ENCODE results near the gene AIP. TPM values are rescaled to one million over a fixed set of nuclear protein-coding genes. Genes with fewer than 3 reads are reported as not detected.

The AIP gene
- polyA plus RNA-seq, 1 donor: 42.0 TPM

DNA sequence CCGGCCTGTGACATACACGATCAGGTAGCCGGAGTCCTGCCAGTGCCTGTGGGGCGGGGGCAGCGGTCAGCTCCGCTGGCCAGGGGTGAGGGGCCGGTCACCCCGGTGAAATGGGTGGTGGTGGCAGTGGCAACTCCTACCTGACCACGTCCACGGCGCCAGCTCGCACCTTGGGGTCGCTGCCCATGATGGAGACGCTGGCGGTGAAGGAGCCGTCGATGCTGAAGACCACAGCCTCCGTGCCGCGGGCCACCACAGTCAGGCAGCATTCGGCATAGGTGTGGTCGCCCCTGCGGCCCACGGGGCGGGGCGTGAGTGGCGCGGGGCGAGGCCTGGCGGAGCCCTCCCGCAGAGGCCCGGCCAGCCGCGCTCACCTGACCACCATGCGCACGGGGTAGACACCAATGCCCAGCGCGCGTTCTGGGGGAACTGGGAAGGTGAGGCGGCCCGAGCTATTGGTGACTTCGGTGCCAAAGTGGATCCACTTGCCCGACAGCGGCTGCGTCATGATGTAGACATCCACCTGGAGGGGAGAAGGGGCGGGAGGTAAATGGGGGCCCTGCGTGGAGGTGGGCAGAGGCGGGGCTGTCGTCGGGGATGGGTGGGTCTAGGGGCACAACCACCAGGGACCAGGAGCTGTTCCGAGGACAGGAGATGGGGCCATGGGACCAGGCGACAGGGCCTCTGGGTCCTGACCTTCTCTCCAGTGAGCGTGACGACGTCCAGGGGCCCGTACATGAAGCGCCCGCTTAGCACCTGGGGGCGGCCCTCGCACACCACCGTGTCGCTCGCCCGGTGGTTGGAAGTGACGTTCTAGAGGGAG is 10.9 kb downstream of the AIP start:
- DNase-seq (ENCODE audit: low read depth): no peak

DNA sequence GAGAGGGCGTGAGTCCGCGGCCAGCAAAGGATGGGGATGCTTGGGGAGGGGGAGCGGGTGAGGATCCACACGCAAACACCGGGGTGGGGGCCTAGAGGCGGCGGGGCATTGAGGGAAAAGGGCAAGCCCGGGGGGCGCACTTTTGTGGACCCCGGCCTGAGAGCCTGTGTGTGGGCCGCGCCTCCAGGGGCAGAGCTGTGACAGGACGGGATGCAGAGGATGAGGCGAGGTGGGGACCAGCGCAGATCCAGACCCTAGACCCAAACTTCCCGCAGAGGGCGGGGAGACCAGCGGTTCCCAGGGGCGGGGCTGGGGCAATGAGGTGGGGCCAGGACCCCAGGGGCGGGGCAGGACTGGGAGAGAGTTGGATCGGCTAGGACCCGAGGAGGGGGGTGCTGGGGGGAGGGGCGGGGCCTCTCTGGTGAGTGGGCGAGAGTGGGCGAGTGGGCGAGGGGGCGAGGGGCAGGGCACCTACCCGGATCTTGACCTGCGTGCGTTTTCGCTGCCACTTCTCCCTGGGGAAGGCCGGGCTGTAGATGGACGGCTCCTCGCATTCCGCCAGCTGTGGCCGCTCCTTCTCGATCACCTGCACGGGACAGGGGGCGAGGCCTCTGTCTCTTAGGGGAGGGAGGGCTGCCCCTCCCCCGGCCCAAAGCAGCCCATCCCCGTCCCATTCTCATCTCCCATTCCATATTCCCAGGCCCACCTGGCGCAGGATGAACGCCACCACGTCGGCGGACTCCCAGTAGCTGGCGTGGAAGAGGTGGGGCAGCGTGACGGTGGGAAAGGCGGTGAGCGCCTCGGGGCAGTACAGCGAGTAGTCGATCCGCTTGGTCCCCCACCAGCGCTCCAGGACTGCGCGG is 11.8 kb downstream of the AIP start:
- DNase-seq (ENCODE audit: low read depth): no peak

DNA sequence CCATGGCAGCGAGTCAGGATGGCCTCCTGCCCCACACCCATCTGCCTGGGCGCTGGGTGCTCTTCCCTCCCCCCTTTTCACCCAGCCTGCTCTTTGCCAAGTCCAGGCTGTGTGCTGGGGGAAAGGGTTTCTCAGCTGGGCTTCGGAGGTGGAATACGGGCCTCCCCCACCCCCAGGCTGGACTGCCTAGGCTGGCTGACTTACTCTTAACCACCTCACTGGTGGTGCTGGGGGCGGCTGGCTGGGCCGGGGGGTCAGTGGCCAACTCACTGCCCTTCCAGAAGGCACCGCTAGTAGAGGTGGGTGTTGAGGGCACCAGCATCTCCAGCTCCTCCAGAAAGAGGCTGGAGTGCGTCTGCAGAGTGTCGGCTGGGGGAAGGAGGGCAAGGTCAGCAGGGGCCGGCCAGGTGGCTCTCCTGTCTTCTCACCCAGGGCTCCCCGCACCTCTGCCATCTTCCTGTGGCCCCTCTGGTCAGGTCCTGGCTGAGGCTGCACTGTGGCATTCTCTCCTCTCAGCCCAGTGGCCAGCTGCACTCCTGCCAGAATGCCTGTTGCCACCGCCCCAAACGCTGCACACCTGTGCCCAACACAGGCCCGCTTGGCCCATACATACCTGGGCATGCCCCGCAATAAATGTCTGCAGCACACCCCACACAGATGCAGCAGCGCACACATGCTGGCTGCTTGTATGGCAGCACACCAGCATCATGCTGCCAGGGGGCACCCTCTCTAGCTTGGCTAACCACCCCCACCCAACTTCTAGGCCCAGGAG is 12.6 kb downstream of the AIP start:
- no peak for DNase-seq (ENCODE audit: low read depth)

DNA sequence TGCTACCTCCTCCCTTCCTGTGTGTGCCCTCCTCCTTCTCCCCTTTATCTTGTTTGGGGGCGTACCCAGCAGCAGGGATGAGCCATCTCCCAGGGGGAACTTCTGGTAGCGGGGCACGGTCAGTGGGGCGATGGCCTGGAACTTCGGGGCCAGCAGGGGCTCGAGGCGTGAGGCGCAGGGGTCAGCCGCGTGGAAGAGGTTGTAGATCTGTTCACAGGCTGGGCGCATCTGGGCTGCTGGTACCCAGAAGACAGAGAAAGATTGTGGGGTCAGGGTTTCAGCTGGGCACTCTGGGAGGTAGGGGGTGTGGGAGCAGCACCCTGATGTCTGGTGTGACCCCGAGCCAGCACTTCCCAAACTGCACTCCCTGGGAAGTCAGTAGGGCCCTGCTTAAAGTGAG is 13.3 kb downstream of the AIP start:
- DNase-seq (ENCODE audit: low read depth): no peak

DNA sequence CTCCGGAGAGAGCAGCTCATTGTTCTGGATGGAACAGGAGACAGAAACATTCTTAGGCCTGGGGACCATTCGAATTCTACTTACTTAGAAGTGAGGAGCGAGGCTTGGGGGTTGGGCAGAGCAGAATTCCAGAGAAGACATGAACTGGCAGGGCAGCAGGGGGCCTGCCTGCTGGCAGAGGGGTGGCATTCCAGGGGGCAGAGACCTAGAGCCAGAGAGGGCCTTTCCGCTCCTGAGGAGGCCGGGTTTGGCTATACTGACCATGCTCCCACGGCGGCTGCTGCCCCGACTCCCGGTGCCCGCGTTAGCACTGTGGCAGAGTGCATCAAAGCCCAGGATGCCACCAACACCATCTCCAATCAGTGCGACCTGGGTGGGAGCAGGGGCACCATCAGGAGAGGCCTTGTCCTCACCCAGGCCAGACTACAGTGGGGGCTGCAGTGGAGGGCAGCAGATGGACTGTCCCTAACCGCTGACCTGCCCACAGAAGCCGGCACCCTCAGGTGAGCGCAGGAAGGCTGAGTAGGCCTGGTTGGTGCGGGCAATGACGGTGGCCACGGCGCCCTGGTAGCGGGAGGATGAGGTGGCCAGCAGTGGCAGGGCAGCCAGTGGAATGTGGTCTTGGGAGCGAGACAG is 14.9 kb downstream of the AIP start:
- DNase-seq (ENCODE audit: low read depth): no peak

DNA sequence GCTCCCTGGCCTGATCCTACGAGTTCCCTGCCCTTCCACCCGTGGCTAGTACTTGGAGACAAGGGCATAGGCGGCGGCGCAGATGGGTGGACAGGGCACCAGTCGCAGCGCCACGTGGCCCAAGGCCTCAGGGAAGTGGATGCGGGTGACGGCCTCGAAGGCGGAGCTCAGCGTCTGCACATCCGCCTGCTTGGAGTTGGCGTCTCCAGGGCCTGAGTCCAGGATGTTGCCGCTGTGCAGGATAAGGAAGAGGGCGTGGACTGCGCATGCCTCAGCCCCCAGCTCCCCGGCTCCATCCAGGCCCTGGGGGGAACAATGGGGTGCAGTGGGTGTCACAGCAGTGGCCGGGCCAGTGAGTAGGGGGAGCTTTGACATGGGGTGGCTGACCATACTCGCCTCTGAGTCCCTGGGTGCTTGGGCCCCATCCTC is 15.7 kb downstream of the AIP start:
- DNase-seq (ENCODE audit: low read depth): no peak

DNA sequence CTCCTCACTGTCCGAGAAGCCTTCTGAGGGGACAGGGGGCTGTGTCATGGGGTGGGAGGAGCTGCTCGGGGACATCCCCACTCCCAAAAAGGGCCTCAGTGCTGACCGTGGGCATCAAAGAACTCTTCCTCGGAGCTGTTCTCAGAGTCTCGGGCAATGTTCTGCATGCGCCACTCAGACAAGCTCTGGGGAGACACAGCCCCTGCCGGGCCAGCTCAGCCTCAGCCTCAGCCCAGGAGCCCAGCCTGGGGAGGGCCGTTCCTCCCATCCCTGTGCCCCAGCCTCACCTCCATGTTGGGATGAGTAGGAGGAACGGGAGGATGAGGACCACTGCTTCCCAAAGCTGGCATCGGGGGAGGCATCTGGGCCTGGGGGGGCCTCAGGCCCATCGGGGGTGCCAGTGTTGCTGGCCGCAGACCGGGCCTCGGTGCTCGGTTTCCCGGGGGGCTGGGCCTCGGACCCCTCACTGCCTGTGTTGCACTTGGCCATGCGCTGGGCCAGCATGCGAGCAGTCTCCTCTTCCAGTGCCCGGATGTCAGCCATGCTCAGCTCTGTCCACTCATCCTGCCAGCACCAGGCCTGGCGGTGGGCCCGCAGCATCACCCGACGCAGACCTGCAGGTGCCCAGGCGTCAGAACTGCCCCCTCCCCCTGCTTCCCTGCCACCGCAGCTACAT is 17.1 kb downstream of the AIP start:
- no peak for DNase-seq (ENCODE audit: low read depth)

DNA sequence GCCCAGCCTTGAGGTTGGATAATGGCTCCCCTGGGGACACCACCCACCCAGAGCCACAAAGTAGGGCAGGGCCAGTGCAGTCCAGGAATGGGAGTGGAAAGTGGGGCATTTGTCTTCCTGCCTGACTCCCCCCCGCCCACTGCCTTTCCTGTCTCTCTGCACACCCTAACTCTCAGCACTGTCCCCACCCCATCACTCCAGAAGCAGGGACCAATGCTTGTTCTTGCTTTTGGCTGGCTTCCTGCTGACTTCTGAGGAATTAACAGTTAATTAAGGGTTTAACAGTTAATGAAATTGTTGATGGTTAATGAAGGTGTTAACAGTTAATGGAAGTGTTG is 17.6 kb downstream of the AIP start:
- no peak for DNase-seq (ENCODE audit: low read depth)

DNA sequence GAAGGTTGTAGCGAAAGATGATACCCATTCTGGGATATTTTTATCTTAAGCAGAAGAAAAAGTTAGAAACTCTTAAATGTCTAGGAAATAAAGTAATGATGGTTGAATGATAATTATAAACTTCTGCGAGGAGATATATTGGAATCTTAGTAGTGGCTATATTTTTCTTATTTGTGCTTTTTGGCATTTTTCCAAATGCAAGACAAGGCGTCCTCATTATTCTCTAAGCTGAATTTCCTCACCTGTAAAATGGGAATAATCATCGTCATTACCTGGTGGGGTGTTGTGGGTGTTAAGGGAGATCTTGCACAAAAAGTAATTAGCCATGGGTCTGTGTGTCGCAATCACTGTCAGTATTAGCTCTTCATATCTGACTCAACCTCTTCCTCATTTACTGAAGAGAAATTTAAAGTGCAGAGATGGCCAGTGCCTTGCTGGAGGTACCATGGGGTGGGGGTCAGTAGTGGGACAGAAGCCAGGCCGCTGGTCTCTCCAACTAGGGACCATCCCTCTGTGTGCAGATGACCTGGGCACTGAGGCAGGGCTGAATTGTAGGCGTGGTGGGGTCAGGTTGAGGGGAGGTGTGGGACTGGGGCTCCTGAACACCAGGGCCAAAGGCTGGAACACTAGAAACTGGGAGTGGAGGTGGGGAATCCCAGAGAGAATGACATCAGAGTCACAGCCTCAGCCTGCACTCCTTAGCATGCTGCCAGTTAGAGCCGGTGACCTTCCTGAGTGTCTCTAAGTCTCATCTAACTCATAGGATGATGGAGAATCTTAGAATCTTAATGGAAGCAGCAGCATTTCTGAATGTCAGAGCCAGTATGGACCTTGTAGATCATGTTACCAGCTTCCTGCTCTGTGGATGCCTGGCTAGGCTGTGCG is 18.2 kb downstream of the AIP start:
- no peak for DNase-seq (ENCODE audit: low read depth)

DNA sequence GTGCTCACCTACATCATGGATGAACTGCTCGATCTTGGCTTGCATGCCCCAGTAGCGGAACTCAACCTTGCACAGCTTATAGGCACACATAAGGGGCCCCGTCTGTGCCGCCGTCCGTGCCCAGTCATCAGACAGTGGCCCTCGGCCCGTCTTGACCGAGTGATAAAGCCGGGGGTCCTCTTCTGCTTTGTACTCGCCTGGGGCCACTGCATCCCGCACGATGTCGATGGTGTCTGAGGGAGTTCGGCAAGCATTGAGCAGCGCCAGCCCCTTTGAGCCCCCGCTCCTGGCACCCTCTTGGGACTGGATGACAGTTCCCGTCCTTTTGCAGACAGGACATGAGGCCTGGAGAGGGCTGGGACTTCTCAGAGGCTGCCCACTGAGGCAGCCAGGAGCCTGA is 19.0 kb downstream of the AIP start:
- no peak for DNase-seq (ENCODE audit: low read depth)

DNA sequence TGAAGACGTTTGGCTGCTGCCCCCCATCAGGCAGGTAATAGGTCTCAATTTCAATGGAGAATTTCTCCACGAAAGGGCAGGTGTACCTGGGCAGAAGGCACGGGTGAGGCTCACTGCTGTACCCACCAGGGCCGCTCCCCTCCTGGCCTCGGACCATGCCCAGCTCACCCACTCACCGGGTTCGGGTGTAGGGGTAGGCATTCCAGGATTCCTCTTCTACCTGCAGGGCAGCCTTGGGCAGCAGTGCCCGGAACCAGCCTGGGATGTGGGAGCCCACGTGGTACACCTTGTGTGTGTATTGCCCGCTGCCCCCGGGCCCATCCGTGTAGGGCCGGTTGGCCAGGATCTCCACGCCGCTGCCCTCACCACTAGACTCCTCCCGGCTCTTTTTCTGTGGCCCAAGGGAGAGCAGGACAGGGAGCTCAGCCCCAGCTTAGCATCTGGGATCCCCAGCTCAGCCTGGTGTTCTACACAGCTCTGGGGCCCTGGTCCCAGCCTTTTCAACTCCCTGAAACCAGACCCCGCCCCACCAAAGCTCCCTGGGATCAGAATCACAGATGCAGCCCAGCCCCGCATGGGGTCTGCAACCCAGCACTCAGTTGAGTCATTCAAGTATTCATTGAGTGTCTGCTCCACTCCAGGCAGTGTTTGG is 19.6 kb downstream of the AIP start:
- no peak for DNase-seq (ENCODE audit: low read depth)

DNA sequence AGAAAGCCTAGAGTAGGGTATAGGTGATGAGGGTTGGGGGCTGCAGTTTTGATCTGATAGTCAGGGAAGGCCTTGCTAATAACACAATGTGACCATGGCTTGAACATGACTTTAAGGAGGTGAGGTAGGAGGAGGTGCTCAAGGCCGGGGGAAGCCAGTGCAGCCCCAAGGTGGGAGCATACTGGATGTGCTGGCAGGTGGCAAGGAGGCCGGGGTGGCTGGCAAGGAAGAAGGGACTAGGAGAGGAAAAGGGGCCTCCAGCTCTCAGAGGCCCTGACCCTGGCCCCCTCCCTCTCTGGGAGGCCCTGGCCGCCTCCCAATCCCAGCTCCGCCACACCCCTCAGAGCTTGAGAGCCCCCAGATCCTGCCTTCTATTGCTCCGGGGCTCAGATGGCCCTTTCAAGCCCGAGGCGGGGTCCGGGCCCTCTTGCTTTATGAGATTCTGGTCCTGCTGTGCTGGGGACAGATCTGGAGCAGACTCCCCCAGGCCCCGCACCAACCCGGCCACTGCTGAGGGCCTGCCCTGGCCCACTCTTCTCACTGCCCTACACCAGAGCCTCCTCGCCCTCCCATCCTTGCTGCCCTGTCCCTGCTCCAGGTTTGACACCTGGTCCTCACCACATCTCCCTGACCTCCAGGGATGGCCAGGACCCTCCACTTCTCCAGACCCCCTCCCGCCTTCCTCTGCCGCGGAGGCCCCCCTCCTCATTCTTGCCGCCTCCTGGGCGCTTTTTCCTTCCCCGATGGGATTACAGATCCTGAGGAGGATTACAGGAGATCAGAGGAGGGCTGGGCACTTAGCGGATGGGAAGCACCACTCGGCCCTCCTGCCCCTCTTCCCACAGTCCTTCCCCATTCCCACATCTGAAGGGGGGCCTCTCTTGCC is 20.5 kb downstream of the AIP start:
- DNase-seq (ENCODE audit: low read depth): no peak

DNA sequence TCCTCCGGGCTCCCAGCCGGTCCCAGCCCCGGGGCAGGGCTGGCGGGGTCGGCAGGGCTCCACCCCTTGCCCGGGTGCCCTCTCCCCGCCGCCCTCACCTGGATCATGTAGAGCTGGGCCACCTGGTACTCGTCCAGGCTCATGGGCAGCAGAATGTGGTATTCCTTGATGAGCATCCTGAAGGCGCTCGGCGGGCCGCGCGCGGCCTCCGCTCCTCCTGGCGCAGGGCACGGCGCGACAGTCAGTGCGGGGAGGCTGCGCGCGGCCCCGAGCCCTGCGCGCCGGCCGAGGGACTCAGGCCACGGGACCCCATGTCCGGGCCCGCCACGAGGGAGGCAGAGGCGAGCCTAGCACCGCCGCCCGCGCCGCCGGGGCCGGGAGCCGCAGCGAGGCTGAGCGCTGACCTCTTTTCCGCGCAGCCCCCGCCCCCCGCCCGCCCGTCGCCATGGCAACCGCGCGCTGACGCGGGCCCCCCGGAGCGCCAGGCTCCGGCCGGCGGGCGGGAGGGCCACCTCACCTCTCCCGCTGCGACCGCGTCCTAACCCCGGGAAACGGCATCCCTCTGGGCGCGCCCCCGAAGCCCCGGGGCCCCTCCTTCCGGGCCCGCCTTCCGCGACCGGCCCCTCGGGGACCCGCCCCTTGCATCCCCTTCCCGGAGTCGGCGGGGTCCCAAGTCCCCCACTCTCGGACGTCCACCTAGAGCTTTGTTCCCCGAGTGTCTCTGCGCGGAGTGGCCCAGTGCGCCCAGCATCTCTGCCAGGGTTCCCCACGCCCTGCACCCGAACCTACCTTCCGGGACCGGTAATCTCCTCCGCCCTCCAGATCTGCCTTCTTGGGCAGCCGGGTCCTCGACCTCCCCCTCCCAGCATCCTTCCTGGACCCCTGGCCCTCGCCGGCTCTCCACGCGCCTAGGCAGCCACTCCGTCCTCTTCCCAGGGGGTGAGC is 21.5 kb downstream of the AIP start:
- no peak for DNase-seq (ENCODE audit: low read depth)

DNA sequence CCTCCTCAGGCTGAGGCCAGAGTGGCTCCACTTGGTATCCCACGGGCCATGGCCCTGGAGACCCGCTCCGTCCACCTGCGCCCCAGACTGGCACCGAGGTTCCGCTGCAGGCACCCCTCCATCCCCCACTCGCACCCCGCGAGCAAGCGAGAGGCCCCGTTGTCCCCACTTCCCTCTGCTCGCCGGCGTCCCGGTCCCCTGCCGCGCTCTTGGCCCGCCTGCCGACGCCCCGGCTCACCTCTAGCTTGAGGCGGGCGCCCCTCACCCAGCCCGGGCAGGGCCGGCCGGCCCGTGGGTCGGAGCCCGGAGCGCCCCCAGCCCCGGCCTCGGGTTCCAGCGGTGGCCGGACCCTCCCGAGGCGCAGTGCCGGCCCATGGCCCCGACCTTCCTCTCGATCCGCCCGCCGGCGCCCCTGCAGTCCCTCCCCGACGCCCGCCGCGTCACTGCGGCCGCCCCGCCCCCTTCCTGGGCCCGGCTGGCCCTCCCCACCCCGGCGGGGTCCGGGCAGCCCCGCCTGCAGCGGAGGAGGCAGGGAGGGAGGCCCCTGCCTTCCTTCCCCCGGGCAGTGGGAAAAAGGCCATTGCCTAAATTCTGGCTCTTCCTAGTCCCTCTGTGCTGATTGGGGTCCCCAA is 22.2 kb downstream of the AIP start, which contains the start of gene PITPNM1:
Gene PITPNM1 (minus strand): TSS at position 414 of the 632 bp plus-strand sequence. CDS start 1,183 bp downstream, outside the sequence.
- DNase-seq (ENCODE audit: low read depth): no peak

DNA sequence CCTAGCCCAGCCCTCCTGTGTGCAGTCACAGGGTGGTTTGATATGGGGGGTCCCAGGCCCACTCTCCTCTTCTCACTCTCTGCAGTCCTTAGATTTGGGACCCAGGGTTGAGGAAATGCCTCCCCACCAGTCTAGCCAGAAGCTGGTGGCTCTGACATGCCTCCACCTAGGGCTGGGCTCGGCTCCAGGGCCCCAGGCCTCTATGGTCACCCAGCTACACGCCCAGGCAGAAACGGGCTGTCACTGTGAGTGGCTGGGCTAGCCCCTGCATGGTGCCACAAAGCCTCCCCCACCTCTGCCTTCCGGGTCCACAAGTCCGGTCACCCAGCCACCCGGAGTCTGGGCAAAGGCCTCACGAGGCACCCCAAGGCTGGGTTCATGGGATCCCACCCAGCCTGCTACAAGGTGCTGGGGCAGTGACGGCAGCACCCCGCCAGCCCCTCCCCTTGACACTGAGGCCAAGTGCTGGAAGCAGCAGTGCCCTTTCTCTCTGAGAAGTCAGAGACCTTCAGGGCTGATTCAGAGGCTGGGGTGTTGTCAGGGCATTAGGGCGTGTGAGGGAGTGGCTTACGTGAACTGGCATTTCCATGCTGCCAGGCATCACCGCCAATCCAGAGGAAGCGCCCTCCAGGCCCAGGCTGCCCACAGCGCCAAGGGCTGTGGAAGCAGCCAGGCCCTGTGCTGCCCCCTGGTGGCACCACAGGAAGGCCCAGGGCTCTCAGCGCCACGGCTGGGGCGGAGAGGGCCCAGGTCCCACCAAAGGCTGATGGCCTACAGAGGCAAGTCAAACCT is 23.0 kb downstream of the AIP start:
- DNase-seq (ENCODE audit: low read depth): peak; percentile 44

DNA sequence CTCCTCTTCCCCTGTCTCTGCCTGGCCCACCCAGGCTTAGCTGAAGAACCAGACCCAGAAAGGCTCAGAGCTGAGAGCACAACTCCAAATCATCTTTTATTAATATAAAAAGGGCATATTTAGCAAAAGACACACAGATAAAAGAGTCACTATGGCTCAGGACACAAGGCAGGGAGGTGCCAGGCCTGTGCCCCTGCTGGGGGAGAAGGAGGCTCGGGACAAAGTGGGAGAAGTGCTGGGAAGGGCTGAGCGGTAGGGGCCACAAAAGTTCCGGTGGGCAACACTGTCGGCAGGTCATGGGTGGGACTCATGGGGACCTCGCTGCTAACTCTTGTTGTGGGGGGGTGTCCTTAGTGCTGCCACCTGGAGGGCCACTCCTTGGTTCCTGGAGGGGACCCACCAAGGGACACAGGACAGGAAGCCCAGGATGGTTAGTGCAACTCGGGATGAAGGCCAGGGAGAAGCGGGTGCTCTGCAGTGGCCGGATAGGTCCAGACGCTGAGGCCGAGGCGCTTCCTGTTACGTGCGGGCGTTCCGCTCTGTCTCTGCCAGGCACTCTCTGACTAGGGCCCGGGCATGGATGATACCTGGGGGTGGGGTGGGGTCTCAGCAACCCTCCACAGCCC is 23.7 kb downstream of the AIP start:
- no peak for DNase-seq (ENCODE audit: low read depth)
